GM12892 (cell line): ENCODE results near the gene PDGFA.

Experiments
- POLR2A ChIP-seq: IDR thresholded peaks from 2 replicates; pipeline ENCODE4 v1.6.1; 2011; ENCODE audit warnings: low read depth, low read length, control low read depth
- POLR2AphosphoS5 ChIP-seq: IDR thresholded peaks from 2 replicates; pipeline ENCODE4 v1.6.1; 2011; ENCODE audit warnings: low read depth, low read length, control low read depth
- TAF1 ChIP-seq: IDR thresholded peaks from 2 replicates; pipeline ENCODE4 v1.6.1; 2011; ENCODE audit warnings: low read depth, mild to moderate bottlenecking, control low read depth, low read length, borderline replicate concordance

DNA sequence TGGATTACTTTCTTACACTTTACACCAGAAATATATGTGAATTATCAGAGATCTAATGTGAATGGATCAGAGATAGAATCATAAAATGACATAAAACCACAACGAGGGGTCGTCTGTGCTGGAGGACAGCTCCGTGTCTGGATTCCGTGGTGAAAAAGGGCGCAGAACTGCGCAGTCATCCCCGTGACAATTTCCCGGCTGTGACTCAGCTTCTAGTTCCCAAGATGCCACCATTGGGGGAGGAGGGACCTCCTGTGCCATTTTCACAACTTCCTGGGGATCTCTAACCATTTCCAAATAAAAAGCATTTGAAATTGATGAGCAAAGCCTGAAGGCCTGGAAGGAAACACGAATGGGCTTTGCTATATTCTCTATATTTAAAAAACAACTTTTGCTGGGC lies 72.1 kb downstream of the PDGFA start:
- no peak for TF ChIP-seq POLR2A
- TF ChIP-seq POLR2AphosphoS5: no peak
- TF ChIP-seq TAF1: no peak
